Psoas muscle (tissue), 8 donors: Measurements from ENCODE around the gene HOXC11. TPM values are rescaled to one million over a fixed set of nuclear protein-coding genes. Genes with fewer than 3 reads are reported as not detected.

Experiments used
- ATAC-seq, 4 donors: fragments of 200-7000 bp; cut with Tn5 transposase; one replicate each; pipeline ENCODE4 v1.9.1; 2020; ENCODE audit warnings: moderate library complexity in 3 of 4, mild to moderate bottlenecking in 2 of 4
- DNase-seq, 2 donors: peaks; one replicate each; pipeline ENCODE4 v3.0.0-alpha.2; 2020
- H3K27ac ChIP-seq: fragments of 200-600 bp; one replicate; pipeline ENCODE4 v1.8.0; 2022
- H3K27me3 ChIP-seq, 3 donors: fragments of 200-600 bp in 1 of 3; one replicate each; pipeline versions ENCODE4 v1.6.1 to v1.8.0; 2013 to 2022; ENCODE audit warnings: low read length in 2 of 3, mild to moderate bottlenecking in 2 of 3, moderate library complexity in 1 of 3; ENCODE audit not compliant: insufficient read depth in 3 of 3
- H3K36me3 ChIP-seq, 2 donors: fragments of 200-600 bp in 1 of 2; one replicate each; pipeline versions ENCODE4 v1.6.1 to v1.8.0; 2013 to 2022; ENCODE audit warnings: low read depth in 1 of 2, mild to moderate bottlenecking in 1 of 2, moderate library complexity in 1 of 2; ENCODE audit not compliant: insufficient read depth in 1 of 2
- H3K4me1 ChIP-seq: fragments of 200-600 bp; one replicate; pipeline ENCODE4 v1.8.0; 2022
- H3K4me3 ChIP-seq: fragments of 200-600 bp; one replicate; pipeline ENCODE4 v1.8.0; 2022; ENCODE audit warnings: mild to moderate bottlenecking
- H3K9me3 ChIP-seq: fragments of 200-600 bp; one replicate; pipeline ENCODE4 v1.8.0; 2022
- WGBS, 3 donors: extraction: QIAGEN DNeasy Blood & Tissue Kit; methylation state at CpG; one replicate each; pipeline versions ENCODE4 v1.1.6 to v1.1.7; 2013; 5-methylcytosine and 5-hydroxymethylcytosine counted together
- intact Hi-C, 2 donors: fragments of 100-400 bp; cut with DNase I; formaldehyde crosslinking; loops; one replicate each; pipeline versions ENCODE4 v1.11.0 to v1.14.2; 2022
- polyA plus RNA-seq, 3 donors: library from polyadenylated mRNA; stranded (reverse); fragments of 200-250 nt; gene quantifications; one replicate each; pipeline ENCODE4 v1.2.3, GENCODE V29; 2013
- total RNA-seq, 4 donors: library from RNA; stranded (reverse); fragmentation: NEBNext Ultra II Directional in 2 of 4; extraction: Animal tissue kit (Norgen Biotek cat#: 25700) in 2 of 4; gene quantifications; one replicate each; pipeline versions ENCODE4 v1.2.1 to v1.2.4, GENCODE V29; 2021 to 2023
- TF ChIP-seq, protein P1 (sequence below): fragments of 200-600 bp; IDR thresholded peaks from one replicate; pipeline ENCODE4 v1.8.0; 2022; ENCODE audit warnings: antibody characterized with exemption
- donor health status: healthy with polysubstance abuse.
- donor health status: DM: no; HTN: no; CAD: no; lungs with moderate emphysema.
- donor health status: Bipolar disorder and iron deficiency.
- donor health status: healthy.
- donor health status: DM: yes; HTN: yes; CAD: no.
- donor health status: DM: no; HTN: no; CAD: no.
- donor health status: DM: no; HTN: no; CAD: no.
- donor health status: DM: yes; HTN: yes; CAD: no.

HOXC11 gene
- total and polyA plus RNA-seq, 7 donors: 0.34 to 2.2 (median 0.82) TPM; not detected in 2

- no peaks in the 10 kb centered on the region for H3K27me3 ChIP-seq
- H3K4me1 ChIP-seq: peaks cover 51% of the 10 kb centered on the region
- H3K9me3 ChIP-seq: no peaks in the 10 kb centered on the region
- peak overlapping the region; percentile 99 for H3K27ac ChIP-seq
- intact Hi-C loops: loop anchor here in 1 of 2 donors (2.0 kb wide), 1 partner anchor 15 kb away; no protein-coding TSS in a partner anchor
- DNase-seq (peak; percentile 57 to 85), ATAC-seq (peak; percentile 13 to 45 (median 29))
- no peaks in the 10 kb centered on the region for H3K36me3 ChIP-seq
- 6 to 8% (median 7%) methylated on average over 16 of the region's 16 CpGs for WGBS, 3 donors
- peak overlapping the region; percentile 77 for H3K4me3 ChIP-seq
- TF ChIP-seq, protein P1, sequence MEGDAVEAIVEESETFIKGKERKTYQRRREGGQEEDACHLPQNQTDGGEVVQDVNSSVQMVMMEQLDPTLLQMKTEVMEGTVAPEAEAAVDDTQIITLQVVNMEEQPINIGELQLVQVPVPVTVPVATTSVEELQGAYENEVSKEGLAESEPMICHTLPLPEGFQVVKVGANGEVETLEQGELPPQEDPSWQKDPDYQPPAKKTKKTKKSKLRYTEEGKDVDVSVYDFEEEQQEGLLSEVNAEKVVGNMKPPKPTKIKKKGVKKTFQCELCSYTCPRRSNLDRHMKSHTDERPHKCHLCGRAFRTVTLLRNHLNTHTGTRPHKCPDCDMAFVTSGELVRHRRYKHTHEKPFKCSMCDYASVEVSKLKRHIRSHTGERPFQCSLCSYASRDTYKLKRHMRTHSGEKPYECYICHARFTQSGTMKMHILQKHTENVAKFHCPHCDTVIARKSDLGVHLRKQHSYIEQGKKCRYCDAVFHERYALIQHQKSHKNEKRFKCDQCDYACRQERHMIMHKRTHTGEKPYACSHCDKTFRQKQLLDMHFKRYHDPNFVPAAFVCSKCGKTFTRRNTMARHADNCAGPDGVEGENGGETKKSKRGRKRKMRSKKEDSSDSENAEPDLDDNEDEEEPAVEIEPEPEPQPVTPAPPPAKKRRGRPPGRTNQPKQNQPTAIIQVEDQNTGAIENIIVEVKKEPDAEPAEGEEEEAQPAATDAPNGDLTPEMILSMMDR: peak; percentile 43
These were observed 48.6 kb downstream of the HOXC11 start for GRCh38 chr12:54021432-54022013.

- Histone ChIP-seq H3K4me3 (peak overlapping the region; percentile 77), H3K27me3 (no peaks in the 10 kb centered on the region), H3K27ac (peak overlapping the region; percentile 99), H3K36me3 (no peaks in the 10 kb centered on the region), H3K9me3 (no peaks in the 10 kb centered on the region), H3K4me1 (peaks cover 58% of the 10 kb centered on the region)
- no peak for ATAC-seq
- WGBS, 3 donors: 24 to 40% (median 25%) methylated on average over 8 of the region's 8 CpGs
- intact Hi-C loops: no loop called here
- TF ChIP-seq, protein P1: no peak
- peak in 1 of 2 donors; percentile 19 for DNase-seq
These were observed 50.3 kb downstream of the HOXC11 start for GRCh38 chr12:54022960-54023884.

GRCh38 chr12:54024127-54024526, 51.2 kb downstream of the HOXC11 start:
- H3K27ac ChIP-seq: peak overlapping the region; percentile 99
- H3K9me3 ChIP-seq: no peaks in the 10 kb centered on the region
- H3K27me3 ChIP-seq: no peaks in the 10 kb centered on the region
- intact Hi-C loops: loop anchor here in 1 of 2 donors (1.0 kb wide), 1 partner anchor 41 kb away; no protein-coding TSS in a partner anchor
- peaks cover 58% of the 10 kb centered on the region for H3K4me1 ChIP-seq
- TF ChIP-seq, protein P1: no peak
- peak in 1 of 2 donors; percentile 62 for DNase-seq
- H3K36me3 ChIP-seq: no peaks in the 10 kb centered on the region
- ATAC-seq: peak; percentile 21 to 44 (median 32)
- 7 to 13% (median 10%) methylated on average over 17 of the region's 17 CpGs for WGBS, 3 donors
- H3K4me3 ChIP-seq: peak overlapping the region; percentile 77

DNA sequence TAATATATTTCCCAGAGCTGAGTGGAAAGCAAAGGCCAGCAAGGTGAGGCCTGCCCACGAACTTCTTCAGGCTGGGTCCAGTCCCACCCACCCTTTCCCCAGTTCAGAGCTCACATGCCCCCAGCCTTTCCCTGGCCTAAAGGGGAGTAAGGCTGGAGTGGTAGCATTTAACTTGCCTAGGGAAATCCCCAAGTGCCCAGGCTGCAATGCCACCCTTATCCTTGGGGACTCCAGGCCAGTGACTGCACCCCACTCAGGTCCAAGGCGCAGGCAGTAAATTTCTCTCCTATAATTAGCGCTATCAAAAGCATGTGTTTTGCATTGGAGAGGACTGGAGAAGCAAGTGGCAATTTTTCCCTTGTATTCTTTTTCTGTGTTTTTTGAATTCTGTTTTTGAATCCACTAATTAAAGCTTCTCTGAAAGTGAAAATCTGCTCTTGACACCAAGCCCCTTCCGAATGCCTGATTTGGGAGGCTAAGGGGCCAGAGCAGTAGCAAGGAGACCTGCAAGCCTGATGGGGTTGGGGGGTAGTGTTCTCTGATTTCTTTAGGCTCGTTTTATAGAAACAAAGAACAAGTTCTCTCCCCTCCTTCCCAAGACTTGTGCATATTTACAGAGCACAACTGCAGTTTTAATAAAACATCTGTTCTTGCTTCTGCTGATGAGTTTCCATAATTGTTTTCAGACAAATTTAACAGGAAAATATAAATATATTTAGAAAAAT, 51.8 kb downstream of the HOXC11 start:
- intact Hi-C loops: loop anchor here (1.0 kb wide), 2 partner anchors 41 to 42 kb away; no protein-coding TSS in a partner anchor
- TF ChIP-seq, protein P1: no peak
- peak overlapping the region; percentile 99 for H3K27ac ChIP-seq
- DNase-seq (peak in 1 of 2 donors; percentile 57), ATAC-seq (peak in 2 of 4 donors; percentile 16 to 19)
- H3K4me3 ChIP-seq: peak overlapping the region; percentile 77
- no peaks in the 10 kb centered on the region for H3K27me3 ChIP-seq
- H3K36me3 ChIP-seq: no peaks in the 10 kb centered on the region
- WGBS, 3 donors: 8 to 24% (median 12%) methylated on average over 5 of the region's 5 CpGs
- no peaks in the 10 kb centered on the region for H3K9me3 ChIP-seq
- peaks cover 62% of the 10 kb centered on the region for H3K4me1 ChIP-seq
